ENCODE results near the gene MCTP1.

DNA sequence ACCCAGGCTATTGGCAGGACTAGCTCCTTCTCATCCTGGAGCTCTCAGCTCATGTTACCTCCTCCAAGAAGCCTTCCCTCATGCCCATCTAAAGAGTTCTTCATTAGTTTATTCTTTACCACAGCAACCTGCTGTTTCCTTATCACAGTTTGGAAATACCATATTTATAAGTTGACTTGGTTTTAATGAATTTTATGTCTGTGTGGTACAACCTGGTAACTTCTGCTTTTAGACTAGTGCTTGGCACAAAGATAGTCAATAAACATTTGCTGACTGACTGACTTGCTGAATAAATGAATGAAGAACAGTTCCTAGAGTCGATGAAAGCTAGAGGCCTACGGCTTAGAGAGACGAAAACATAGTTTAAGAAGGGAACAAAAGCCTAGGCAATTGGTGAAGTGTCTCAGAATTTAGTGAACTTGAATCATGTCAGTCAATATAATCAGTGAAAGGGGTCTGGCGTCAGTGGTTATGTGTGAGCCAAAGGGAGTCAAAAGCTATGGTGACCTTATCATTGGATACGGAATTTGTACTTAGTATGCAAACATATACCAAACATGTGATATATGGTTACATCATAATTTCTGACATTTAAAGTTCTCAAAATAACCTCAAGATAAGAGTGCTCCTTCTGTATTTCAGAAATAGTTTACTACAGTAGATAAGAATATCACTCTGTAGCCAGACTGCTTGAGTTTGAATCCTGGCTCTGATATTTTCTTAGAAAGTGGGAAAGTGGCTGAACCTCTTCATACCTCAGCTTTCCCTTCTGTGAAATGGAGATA, 239.5 kb downstream of the MCTP1 start:
- TF ChIP-seq, protein P1, sequence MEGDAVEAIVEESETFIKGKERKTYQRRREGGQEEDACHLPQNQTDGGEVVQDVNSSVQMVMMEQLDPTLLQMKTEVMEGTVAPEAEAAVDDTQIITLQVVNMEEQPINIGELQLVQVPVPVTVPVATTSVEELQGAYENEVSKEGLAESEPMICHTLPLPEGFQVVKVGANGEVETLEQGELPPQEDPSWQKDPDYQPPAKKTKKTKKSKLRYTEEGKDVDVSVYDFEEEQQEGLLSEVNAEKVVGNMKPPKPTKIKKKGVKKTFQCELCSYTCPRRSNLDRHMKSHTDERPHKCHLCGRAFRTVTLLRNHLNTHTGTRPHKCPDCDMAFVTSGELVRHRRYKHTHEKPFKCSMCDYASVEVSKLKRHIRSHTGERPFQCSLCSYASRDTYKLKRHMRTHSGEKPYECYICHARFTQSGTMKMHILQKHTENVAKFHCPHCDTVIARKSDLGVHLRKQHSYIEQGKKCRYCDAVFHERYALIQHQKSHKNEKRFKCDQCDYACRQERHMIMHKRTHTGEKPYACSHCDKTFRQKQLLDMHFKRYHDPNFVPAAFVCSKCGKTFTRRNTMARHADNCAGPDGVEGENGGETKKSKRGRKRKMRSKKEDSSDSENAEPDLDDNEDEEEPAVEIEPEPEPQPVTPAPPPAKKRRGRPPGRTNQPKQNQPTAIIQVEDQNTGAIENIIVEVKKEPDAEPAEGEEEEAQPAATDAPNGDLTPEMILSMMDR (IDR thresholded peaks at IDR 0.05) = no peak
- no peak for TF ChIP-seq POLR2A (IDR thresholded peaks at IDR 0.05)

Measured in breast epithelium (tissue), 3 donors.